Thoracic aorta (tissue), 2 donors: Measurements from ENCODE around the gene DMD. TPM values are rescaled to one million over a fixed set of nuclear protein-coding genes. Genes with fewer than 3 reads are reported as not detected.

ENCODE experiments used
- ATAC-seq: fragments of 150-250 bp; one replicate; pipeline ENCODE4 v1.8.0; 2017; ENCODE audit warnings: low read depth; ENCODE audit not compliant: insufficient number of reproducible peaks, low FRiP score
- DNase-seq: peaks from one replicate; pipeline ENCODE4 v3.0.0-alpha.2; 2020; ENCODE audit warnings: low spot score
- H3K27ac ChIP-seq, 2 donors: fragments of 200-600 bp; sonication (generic); 1 replicate in 1 of 2; 2 replicates in 1 of 2; pipeline ENCODE4 v1.5.1; 2016; ENCODE audit warnings: mild to moderate bottlenecking in 2 of 2, moderate library complexity in 2 of 2
- H3K27me3 ChIP-seq: fragments of 200-600 bp; sonication (generic); replicated peaks from 2 replicates; pipeline ENCODE4 v1.6.0; 2016; ENCODE audit warnings: mild to moderate bottlenecking; ENCODE audit not compliant: insufficient read depth
- H3K36me3 ChIP-seq: fragments of 200-600 bp; sonication (generic); one replicate; pipeline ENCODE4 v1.5.1; 2016
- H3K4me1 ChIP-seq, 2 donors: fragments of 200-600 bp; sonication (generic); 1 replicate in 1 of 2; 2 replicates in 1 of 2; pipeline versions ENCODE4 v1.5.1 to v1.6.0; 2016; ENCODE audit warnings: low read depth in 2 of 2, mild to moderate bottlenecking in 1 of 2; ENCODE audit not compliant: control insufficient read depth in 1 of 2
- H3K4me3 ChIP-seq: fragments of 200-600 bp; sonication (generic); 2 replicates; pipeline ENCODE4 v1.5.1; 2016; ENCODE audit warnings: mild to moderate bottlenecking
- H3K9me3 ChIP-seq: fragments of 200-600 bp; sonication (generic); 2 replicates; pipeline ENCODE4 v1.5.1; 2016
- total RNA-seq, 2 donors: library from RNA; depleted of rRNA; stranded (reverse); fragments of >200 nt; gene quantifications; one replicate each; pipeline versions ENCODE4 v1.1.0 to v1.2.3, GENCODE V29; 2016
- TF ChIP-seq, protein P1 (sequence below): fragments of 200-600 bp; sonication (generic); IDR thresholded peaks from one replicate; pipeline ENCODE4 v1.5.1; 2019; ENCODE audit warnings: antibody characterized with exemption

DMD gene
- total RNA-seq, 2 donors from 2014 or later, result 224 to 233 TPM

DNA sequence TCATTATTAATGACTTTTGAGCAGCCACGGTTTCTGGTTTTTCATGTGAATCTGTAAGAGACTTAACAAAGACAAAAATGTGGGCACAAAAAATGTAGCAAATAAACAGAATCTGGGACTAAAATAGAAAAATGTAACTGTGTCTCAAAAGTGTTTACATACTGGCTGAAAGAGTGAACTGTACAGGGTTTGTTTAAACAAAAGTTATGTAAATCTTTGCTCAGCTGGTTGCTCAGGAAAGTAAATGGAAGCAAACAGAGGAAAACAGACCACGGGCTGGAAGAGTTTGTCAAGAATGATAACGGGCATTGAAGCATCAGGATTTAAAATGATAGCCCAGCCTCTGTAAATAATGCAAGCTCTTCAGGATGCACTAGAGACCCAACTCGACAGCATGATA lies 1217.7 kb downstream of the DMD start:
- Histone ChIP-seq H3K27me3 (no peaks in the 10 kb centered on the region), H3K4me3 (no peak overlapping the region), H3K9me3 (no peaks in the 10 kb centered on the region), H3K27ac (no peak overlapping the region), H3K36me3 (no peaks in the 10 kb centered on the region), H3K4me1 (peaks cover 0 to 6% of the 10 kb centered on the region in 2 donors)
- TF ChIP-seq, protein P1, sequence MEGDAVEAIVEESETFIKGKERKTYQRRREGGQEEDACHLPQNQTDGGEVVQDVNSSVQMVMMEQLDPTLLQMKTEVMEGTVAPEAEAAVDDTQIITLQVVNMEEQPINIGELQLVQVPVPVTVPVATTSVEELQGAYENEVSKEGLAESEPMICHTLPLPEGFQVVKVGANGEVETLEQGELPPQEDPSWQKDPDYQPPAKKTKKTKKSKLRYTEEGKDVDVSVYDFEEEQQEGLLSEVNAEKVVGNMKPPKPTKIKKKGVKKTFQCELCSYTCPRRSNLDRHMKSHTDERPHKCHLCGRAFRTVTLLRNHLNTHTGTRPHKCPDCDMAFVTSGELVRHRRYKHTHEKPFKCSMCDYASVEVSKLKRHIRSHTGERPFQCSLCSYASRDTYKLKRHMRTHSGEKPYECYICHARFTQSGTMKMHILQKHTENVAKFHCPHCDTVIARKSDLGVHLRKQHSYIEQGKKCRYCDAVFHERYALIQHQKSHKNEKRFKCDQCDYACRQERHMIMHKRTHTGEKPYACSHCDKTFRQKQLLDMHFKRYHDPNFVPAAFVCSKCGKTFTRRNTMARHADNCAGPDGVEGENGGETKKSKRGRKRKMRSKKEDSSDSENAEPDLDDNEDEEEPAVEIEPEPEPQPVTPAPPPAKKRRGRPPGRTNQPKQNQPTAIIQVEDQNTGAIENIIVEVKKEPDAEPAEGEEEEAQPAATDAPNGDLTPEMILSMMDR, result no peak
- no peak for ATAC-seq
- no peak for DNase-seq

DNA sequence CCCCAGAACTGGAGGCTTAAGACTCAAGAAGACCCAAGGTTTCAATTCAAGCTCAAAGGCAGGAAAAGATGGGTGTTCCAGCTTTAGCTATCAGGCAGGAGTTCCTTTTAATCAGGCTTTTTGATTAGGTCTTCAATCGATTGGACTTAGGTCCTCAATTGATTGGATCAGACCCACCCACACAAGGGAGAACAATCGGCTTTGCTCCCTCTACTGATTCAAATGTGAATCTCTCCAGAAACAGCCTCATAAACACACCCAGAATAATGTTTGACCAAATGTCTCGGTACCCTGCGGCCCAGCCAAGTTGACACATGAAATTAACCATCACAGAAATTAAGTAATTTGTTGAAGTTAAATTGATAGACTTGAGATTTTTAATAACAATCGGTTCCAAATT lies 1222.4 kb downstream of the DMD start:
- Histone ChIP-seq H3K36me3 (no peaks in the 10 kb centered on the region), H3K4me3 (no peak overlapping the region), H3K27ac (no peak overlapping the region), H3K9me3 (no peaks in the 10 kb centered on the region), H3K27me3 (no peaks in the 10 kb centered on the region), H3K4me1 (peaks cover 0 to 6% of the 10 kb centered on the region in 2 donors)
- TF ChIP-seq, protein P1, result no peak
- DNase-seq (no peak), ATAC-seq (no peak)

DNA sequence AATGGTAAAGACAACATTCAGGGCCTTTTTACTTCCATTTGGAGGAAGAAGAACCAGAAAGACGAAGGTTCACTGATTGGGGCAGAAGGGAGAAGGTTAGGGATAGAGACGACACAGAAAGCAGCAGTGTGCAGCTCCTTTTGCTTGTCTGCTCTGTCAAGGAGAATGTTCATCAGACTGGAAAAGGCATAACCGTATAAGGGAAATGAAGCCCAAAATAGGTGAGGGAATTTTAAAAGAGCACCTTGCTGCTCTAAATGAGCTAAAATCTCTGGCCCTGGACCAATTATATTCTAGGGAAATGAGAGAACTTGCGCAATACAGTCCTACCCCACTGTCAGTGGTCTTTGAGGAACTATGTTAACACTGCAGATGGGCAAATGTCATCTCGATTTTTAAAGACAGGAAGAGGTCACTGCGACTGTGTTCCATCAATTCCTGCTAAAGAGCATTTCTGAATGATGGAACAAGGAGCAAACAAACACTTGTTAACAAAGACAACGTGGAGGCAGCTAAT lies 1229.7 kb downstream of the DMD start:
- Histone ChIP-seq H3K36me3 (no peaks in the 10 kb centered on the region), H3K27me3 (no peaks in the 10 kb centered on the region), H3K27ac (no peak overlapping the region), H3K9me3 (no peaks in the 10 kb centered on the region), H3K4me3 (no peak overlapping the region), H3K4me1 (no peaks in the 10 kb centered on the region)
- no peak for DNase-seq
- no peak for ATAC-seq
- TF ChIP-seq, protein P1, result no peak

DNA sequence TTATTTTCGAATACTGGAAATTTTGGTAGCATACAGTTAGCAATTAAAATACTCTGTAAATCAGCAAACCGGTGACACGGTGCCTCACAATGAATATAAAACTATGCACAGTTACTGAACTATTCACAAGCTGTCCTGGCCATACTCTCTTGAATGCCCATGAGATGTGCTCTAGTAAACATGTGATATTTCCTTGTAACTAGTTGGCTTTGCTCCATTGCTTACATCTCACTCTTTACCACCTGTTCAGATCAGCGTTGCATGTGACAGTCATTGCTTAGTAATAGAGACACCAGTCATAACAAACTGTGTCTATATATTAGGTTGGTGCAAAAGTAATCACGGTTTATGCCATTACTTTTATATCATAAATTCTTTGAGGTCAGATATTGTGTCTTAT lies 1241.6 kb downstream of the DMD start:
- TF ChIP-seq, protein P1, result no peak

DNA sequence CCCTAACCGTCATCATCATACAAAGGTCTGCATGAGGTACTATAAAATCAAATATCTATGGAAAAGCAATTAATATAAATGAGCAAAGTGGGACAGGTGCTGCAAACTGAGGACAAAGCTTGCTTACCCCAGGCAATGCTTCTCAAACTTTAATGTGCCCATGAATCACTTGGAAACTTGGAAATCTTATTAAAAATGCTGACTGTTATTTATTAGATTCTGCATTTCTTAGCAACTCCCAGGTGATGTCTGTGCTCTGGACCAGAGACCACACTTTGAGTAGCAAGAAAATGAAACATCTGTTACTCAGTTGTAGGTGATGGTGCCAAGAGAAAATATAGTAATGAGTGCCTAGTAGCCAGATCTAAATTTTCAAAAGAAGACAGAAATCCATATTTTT lies 1249.1 kb downstream of the DMD start:
- H3K27ac ChIP-seq, result no peak overlapping the region
- TF ChIP-seq, protein P1, result no peak
- H3K4me1 ChIP-seq, result no peaks in the 10 kb centered on the region

More for the DNA sequence above, 1241.6 kb downstream of the DMD start:
- no peak for DNase-seq
- Histone ChIP-seq H3K27me3 (no peaks in the 10 kb centered on the region), H3K4me3 (no peak overlapping the region), H3K27ac (no peak overlapping the region), H3K36me3 (no peaks in the 10 kb centered on the region), H3K9me3 (no peaks in the 10 kb centered on the region), H3K4me1 (peaks cover 0 to 9% of the 10 kb centered on the region in 2 donors)
- no peak for ATAC-seq

More for the DNA sequence above, 1249.1 kb downstream of the DMD start:
- Histone ChIP-seq H3K9me3 (no peaks in the 10 kb centered on the region), H3K27me3 (no peaks in the 10 kb centered on the region), H3K36me3 (no peaks in the 10 kb centered on the region), H3K4me3 (no peak overlapping the region)
- ATAC-seq, result no peak
- DNase-seq, result no peak
